ENCODE results near the gene RSKR. TPM values are rescaled to one million over a fixed set of nuclear protein-coding genes. Genes with fewer than 3 reads are reported as not detected.
A peak's percentile ranks its signal among the peaks of the same experiment; 100 is the strongest.

The RSKR gene
- total and polyA plus RNA-seq, 9 of the 15 experiments (the other 6 are each of a cell fraction or from before 2014, with no cell fraction given): 1.4 to 42.3 (median 16.2) TPM

DNA sequence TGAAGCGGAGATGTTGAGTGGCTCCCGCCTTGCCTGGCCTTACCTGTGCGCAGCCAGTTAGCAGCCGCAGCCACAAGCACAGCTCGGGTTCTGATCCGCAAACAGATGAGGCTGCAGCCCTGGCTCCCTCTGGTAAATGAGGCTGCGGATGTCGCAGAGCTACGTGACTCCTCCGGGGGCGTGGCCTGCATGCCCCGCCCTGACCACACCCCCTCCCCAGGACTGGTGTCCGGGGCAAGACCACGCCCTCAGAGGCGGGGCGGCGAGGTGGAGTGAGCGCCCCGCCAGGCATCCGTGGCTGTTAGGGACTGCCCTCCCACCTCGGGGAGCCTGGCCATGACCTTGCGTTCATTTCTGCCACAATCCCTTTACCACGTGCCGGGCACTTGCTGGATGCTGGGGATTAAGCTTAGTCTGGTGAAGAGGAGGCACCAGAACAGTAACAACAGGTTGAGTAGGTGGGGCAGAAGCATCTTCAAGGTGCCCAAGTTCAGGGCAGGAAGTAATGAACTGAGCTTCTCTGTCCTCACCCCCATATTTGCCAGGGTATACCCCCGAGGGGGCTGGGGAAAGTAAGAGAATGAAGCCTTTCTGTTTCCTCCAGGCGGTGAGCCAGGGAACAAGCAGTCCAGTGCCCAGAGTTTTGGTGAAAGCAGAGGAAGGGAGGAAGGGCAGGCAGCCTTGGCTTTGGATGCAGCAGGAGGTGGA is 37.1 kb downstream of the RSKR start, which contains the start of gene ALDOC (continued):
- TF ChIP-seq, protein P1, sequence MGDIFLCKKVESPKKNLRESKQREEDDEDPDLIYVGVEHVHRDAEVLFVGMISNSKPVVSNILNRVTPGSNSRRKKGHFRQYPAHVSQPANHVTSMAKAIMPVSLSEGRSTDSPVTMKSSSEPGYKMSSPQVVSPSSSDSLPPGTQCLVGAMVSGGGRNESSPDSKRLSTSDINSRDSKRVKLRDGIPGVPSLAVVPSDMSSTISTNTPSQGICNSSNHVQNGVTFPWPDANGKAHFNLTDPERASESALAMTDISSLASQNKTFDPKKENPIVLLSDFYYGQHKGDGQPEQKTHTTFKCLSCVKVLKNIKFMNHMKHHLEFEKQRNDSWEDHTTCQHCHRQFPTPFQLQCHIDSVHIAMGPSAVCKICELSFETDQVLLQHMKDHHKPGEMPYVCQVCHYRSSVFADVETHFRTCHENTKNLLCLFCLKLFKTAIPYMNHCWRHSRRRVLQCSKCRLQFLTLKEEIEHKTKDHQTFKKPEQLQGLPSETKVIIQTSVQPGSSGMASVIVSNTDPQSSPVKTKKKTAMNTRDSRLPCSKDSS (IDR thresholded peaks at IDR 0.05; ENCODE audit: low read depth, partially characterized antibody): no peak
- TF ChIP-seq POLR2A (conservative IDR thresholded peaks at IDR 0.05): peak; percentile 98
- TF ChIP-seq PTBP1 (IDR thresholded peaks at IDR 0.05; ENCODE audit: low read depth, low read length): no peak
- TF ChIP-seq CREM (IDR thresholded peaks at IDR 0.05; ENCODE audit: low read depth): peak; percentile 90
- TF ChIP-seq ZNF583 (CRISPR knock-in tag; IDR thresholded peaks at IDR 0.05): peak; percentile 29; the same call in 1 of the 2 replicates
- no peak for TF ChIP-seq ASH1L (IDR thresholded peaks at IDR 0.05; ENCODE audit: borderline replicate concordance, low read depth, partially characterized antibody)
- TF ChIP-seq ZNF75A (CRISPR knock-in tag; IDR thresholded peaks at IDR 0.05): no peak; the same call in 1 of the 2 replicates
- TF ChIP-seq, protein P2, sequence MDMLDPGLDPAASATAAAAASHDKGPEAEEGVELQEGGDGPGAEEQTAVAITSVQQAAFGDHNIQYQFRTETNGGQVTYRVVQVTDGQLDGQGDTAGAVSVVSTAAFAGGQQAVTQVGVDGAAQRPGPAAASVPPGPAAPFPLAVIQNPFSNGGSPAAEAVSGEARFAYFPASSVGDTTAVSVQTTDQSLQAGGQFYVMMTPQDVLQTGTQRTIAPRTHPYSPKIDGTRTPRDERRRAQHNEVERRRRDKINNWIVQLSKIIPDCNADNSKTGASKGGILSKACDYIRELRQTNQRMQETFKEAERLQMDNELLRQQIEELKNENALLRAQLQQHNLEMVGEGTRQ (CRISPR knock-in tag; IDR thresholded peaks at IDR 0.05): peak; percentile 81
- TF ChIP-seq KHSRP (IDR thresholded peaks at IDR 0.05): no peak
- TF ChIP-seq, protein P3, sequence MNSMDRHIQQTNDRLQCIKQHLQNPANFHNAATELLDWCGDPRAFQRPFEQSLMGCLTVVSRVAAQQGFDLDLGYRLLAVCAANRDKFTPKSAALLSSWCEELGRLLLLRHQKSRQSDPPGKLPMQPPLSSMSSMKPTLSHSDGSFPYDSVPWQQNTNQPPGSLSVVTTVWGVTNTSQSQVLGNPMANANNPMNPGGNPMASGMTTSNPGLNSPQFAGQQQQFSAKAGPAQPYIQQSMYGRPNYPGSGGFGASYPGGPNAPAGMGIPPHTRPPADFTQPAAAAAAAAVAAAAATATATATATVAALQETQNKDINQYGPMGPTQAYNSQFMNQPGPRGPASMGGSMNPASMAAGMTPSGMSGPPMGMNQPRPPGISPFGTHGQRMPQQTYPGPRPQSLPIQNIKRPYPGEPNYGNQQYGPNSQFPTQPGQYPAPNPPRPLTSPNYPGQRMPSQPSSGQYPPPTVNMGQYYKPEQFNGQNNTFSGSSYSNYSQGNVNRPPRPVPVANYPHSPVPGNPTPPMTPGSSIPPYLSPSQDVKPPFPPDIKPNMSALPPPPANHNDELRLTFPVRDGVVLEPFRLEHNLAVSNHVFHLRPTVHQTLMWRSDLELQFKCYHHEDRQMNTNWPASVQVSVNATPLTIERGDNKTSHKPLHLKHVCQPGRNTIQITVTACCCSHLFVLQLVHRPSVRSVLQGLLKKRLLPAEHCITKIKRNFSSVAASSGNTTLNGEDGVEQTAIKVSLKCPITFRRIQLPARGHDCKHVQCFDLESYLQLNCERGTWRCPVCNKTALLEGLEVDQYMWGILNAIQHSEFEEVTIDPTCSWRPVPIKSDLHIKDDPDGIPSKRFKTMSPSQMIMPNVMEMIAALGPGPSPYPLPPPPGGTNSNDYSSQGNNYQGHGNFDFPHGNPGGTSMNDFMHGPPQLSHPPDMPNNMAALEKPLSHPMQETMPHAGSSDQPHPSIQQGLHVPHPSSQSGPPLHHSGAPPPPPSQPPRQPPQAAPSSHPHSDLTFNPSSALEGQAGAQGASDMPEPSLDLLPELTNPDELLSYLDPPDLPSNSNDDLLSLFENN (IDR thresholded peaks at IDR 0.05; ENCODE audit: low read depth in 2 of 2, low read length in 2 of 2): 0 out of 4 replicates have a peak, but pooled peaks of 1 of the 2 experiments have one; percentile 27
- no peak for TF ChIP-seq TGIF2 (CRISPR knock-in tag; IDR thresholded peaks at IDR 0.05)
- TF ChIP-seq, protein P4, sequence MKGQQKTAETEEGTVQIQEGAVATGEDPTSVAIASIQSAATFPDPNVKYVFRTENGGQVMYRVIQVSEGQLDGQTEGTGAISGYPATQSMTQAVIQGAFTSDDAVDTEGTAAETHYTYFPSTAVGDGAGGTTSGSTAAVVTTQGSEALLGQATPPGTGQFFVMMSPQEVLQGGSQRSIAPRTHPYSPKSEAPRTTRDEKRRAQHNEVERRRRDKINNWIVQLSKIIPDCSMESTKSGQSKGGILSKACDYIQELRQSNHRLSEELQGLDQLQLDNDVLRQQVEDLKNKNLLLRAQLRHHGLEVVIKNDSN (CRISPR knock-in tag; IDR thresholded peaks at IDR 0.05): peak; percentile 82
- TF ChIP-seq POLR2B (IDR thresholded peaks at IDR 0.05; ENCODE audit: low read depth, partially characterized antibody): peak; percentile 94
- TF ChIP-seq, protein P5, sequence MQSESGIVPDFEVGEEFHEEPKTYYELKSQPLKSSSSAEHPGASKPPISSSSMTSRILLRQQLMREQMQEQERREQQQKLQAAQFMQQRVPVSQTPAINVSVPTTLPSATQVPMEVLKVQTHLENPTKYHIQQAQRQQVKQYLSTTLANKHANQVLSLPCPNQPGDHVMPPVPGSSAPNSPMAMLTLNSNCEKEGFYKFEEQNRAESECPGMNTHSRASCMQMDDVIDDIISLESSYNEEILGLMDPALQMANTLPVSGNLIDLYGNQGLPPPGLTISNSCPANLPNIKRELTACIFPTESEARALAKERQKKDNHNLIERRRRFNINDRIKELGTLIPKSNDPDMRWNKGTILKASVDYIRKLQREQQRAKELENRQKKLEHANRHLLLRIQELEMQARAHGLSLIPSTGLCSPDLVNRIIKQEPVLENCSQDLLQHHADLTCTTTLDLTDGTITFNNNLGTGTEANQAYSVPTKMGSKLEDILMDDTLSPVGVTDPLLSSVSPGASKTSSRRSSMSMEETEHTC (IDR thresholded peaks at IDR 0.05): no peak
- no peak for TF ChIP-seq CAMTA2 (CRISPR knock-in tag; conservative IDR thresholded peaks at IDR 0.05)
- no peak for TF ChIP-seq ZNF444 (CRISPR knock-in tag; IDR thresholded peaks at IDR 0.05)

Measured in K562 (cell line).